CD4-positive, CD25-positive, alpha-beta regulatory T cell (primary cell): ENCODE measurements around the gene NTRK2. TPM values are rescaled to one million over a fixed set of nuclear protein-coding genes. Genes with fewer than 3 reads are reported as not detected.

Source experiments
- ATAC-seq, 2 donors: fragments of 150-1000 bp; cut with Tn5 transposase; one replicate each; pipeline ENCODE4 v1.10.0; 2021; ENCODE audit warnings: low read depth in 2 of 2, moderate number of reproducible peaks in 2 of 2, moderate library complexity in 1 of 2
- DNase-seq, 3 donors: peaks; one replicate each; pipeline versions ENCODE4 v3.0.0 to v3.0.0-alpha.2; 2012 to 2022; ENCODE audit warnings: mixed read lengths in 1 of 3
- H3K27ac ChIP-seq: one replicate; pipeline ENCODE4 v1.7.0; 2013; ENCODE audit warnings: mild to moderate bottlenecking, low read length; ENCODE audit not compliant: insufficient read depth, poor library complexity, severe bottlenecking
- H3K27me3 ChIP-seq: one replicate; pipeline ENCODE4 v1.7.0; 2013; ENCODE audit warnings: low read length; ENCODE audit not compliant: control insufficient read depth, insufficient read depth
- H3K36me3 ChIP-seq: one replicate; pipeline ENCODE4 v1.7.0; 2013; ENCODE audit warnings: mild to moderate bottlenecking, low read length, moderate library complexity; ENCODE audit not compliant: control insufficient read depth, insufficient read depth
- H3K4me1 ChIP-seq: 2 replicates; pipeline ENCODE4 v1.7.0; 2013; ENCODE audit warnings: mild to moderate bottlenecking, low read length; ENCODE audit not compliant: insufficient read depth, control insufficient read depth, poor library complexity, severe bottlenecking
- H3K4me3 ChIP-seq: one replicate; pipeline ENCODE4 v1.7.0; 2013; ENCODE audit warnings: low read depth, mild to moderate bottlenecking, low read length, moderate library complexity
- H3K9me3 ChIP-seq, 2 experiments: 1 replicate in 1 of 2; 2 replicates in 1 of 2; pipeline ENCODE4 v1.7.0; 2013; ENCODE audit warnings: low read length in 2 of 2, mild to moderate bottlenecking in 1 of 2, moderate library complexity in 1 of 2; ENCODE audit not compliant: control insufficient read depth in 2 of 2
- H3K27ac Mint-ChIP-seq, 3 donors: one replicate each; pipeline ENCODE4 v1.8.0; 2020 to 2022; ENCODE audit warnings: mild to moderate bottlenecking in 3 of 3, mixed read lengths in 3 of 3, moderate library complexity in 2 of 3
- H3K27me3 Mint-ChIP-seq: one replicate; pipeline ENCODE4 v1.8.0; 2022; ENCODE audit warnings: mild to moderate bottlenecking, mixed read lengths
- H3K36me3 Mint-ChIP-seq: one replicate; pipeline ENCODE4 v1.8.0; 2020; ENCODE audit warnings: mixed read lengths
- H3K4me1 Mint-ChIP-seq, 4 donors: one replicate each; pipeline ENCODE4 v1.8.0; 2020 to 2022; ENCODE audit warnings: mixed read lengths in 4 of 4, mild to moderate bottlenecking in 1 of 4
- H3K4me3 Mint-ChIP-seq, 4 donors: one replicate each; pipeline ENCODE4 v1.8.0; 2020 to 2022; ENCODE audit warnings: mild to moderate bottlenecking in 4 of 4, mixed read lengths in 4 of 4, moderate library complexity in 3 of 4
- H3K9me3 Mint-ChIP-seq, 7 donors: one replicate each; pipeline ENCODE4 v1.8.0; 2020 to 2022; ENCODE audit warnings: mixed read lengths in 7 of 7, mild to moderate bottlenecking in 3 of 7, moderate library complexity in 2 of 7
- polyA plus RNA-seq, 4 donors: library from polyadenylated mRNA; unstranded; fragments of 300-500 nt; fragmentation: Illumina TruSeq; gene quantifications; one replicate each; pipeline ENCODE4 v1.2.3, GENCODE V29; 2021
- total RNA-seq: library from RNA; stranded (reverse); gene quantifications from one replicate; pipeline ENCODE4 v1.2.3, GENCODE V29; 2022

Gene NTRK2
- total and polyA plus RNA-seq, 5 donors from 2014 or later: 0.02 to 0.12 TPM; not detected in 3

- Mint-ChIP-seq H3K9me3 (peaks cover 0 to 5% (median 0%) of the 10 kb centered on the region in 7 donors), H3K27ac (no peak overlapping the region), H3K4me3 (no peak overlapping the region)
These were observed 255.8 kb downstream of the NTRK2 start for GRCh38 chr9:84925225-84925872.

GRCh38 chr9:84926793-84927192 lies 257.3 kb downstream of the NTRK2 start:
- peaks cover 0 to 3% (median 0%) of the 10 kb centered on the region in 4 donors for H3K4me1 Mint-ChIP-seq
- no peaks in the 10 kb centered on the region for H3K4me1 ChIP-seq
- H3K4me3 Mint-ChIP-seq: no peak overlapping the region
- H3K27ac Mint-ChIP-seq: no peak overlapping the region
- H3K9me3 ChIP-seq: no peaks in the 10 kb centered on the region
- H3K4me3 ChIP-seq: no peak overlapping the region
- ATAC-seq (no peak), DNase-seq (no peak)
- peaks cover 0 to 5% (median 0%) of the 10 kb centered on the region in 7 donors for H3K9me3 Mint-ChIP-seq
- H3K27ac ChIP-seq: no peak overlapping the region
- no peaks in the 10 kb centered on the region for H3K36me3 ChIP-seq
- H3K27me3 Mint-ChIP-seq: peaks cover 4% of the 10 kb centered on the region
- H3K36me3 Mint-ChIP-seq: no peaks in the 10 kb centered on the region
- no peaks in the 10 kb centered on the region for H3K27me3 ChIP-seq

More at GRCh38 chr9:84925225-84925872, 255.8 kb downstream of the NTRK2 start:
- ATAC-seq (no peak), DNase-seq (no peak)
- H3K27me3 Mint-ChIP-seq: peaks cover 4% of the 10 kb centered on the region
- H3K4me1 Mint-ChIP-seq: peaks cover 0 to under 1% (median 0%) of the 10 kb centered on the region in 4 donors
- Histone ChIP-seq H3K27ac (no peak overlapping the region), H3K9me3 (no peaks in the 10 kb centered on the region), H3K27me3 (no peaks in the 10 kb centered on the region), H3K36me3 (no peaks in the 10 kb centered on the region), H3K4me1 (no peaks in the 10 kb centered on the region), H3K4me3 (no peak overlapping the region)
- no peaks in the 10 kb centered on the region for H3K36me3 Mint-ChIP-seq

DNA sequence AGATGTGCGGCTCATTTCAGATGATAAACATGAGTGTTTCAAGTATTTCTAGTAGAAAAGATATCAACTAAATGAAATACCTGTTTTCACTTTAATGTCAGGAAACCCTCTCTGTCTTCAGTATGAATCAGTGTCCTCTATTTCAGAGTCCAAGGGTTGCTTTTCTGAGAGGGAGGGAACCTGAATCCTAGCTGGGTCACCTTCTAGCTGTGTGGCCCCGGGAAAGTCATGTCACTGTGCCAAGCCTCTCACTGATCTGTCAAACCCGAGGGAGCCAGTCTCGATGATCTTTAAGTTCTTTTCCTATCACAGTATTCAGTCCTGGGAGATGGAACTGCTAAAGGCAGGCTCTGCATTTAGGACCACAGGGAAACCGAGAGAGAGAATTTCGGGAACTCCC lies 258.9 kb downstream of the NTRK2 start:
- Mint-ChIP-seq H3K4me3 (no peak overlapping the region), H3K27me3 (peaks cover 4% of the 10 kb centered on the region), H3K27ac (no peak overlapping the region), H3K36me3 (no peaks in the 10 kb centered on the region), H3K4me1 (peaks cover 0 to 3% (median 0%) of the 10 kb centered on the region in 4 donors), H3K9me3 (peaks cover 0 to 5% (median 0%) of the 10 kb centered on the region in 7 donors)
- DNase-seq (no peak), ATAC-seq (no peak)
- no peak overlapping the region for H3K27ac ChIP-seq
- H3K9me3 ChIP-seq: no peaks in the 10 kb centered on the region
- H3K4me1 ChIP-seq: no peaks in the 10 kb centered on the region
- no peaks in the 10 kb centered on the region for H3K36me3 ChIP-seq
- H3K27me3 ChIP-seq: no peaks in the 10 kb centered on the region
- H3K4me3 ChIP-seq: no peak overlapping the region

DNA sequence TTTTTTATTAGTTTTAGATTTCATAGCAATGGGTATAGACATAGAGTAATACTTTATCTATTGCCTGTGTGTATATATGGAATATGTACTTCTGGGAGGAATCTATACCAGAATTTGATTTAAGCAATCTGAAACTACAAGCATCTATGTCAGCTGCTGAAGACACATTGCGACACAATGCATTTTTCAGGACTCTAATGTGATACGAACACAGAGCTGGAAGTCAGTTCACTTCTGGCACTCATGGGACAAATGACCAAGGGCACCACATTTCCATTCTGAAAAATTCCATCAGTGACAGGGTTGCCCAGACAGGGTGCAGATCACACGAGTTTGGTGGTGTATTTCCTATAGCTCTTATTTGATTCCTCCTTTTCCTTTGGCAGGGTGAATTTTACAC lies 259.5 kb downstream of the NTRK2 start:
- Histone ChIP-seq H3K27ac (no peak overlapping the region), H3K4me3 (no peak overlapping the region), H3K27me3 (no peaks in the 10 kb centered on the region), H3K9me3 (no peaks in the 10 kb centered on the region), H3K36me3 (no peaks in the 10 kb centered on the region), H3K4me1 (no peaks in the 10 kb centered on the region)
- ATAC-seq: no peak
- H3K9me3 Mint-ChIP-seq: peaks cover 0 to 5% (median 0%) of the 10 kb centered on the region in 7 donors
- H3K27ac Mint-ChIP-seq: no peak overlapping the region
- no peak overlapping the region for H3K4me3 Mint-ChIP-seq
- peaks cover 0 to 3% (median 0%) of the 10 kb centered on the region in 4 donors for H3K4me1 Mint-ChIP-seq
- peaks cover 4% of the 10 kb centered on the region for H3K27me3 Mint-ChIP-seq
- H3K36me3 Mint-ChIP-seq: no peaks in the 10 kb centered on the region
- DNase-seq: no peak

DNA sequence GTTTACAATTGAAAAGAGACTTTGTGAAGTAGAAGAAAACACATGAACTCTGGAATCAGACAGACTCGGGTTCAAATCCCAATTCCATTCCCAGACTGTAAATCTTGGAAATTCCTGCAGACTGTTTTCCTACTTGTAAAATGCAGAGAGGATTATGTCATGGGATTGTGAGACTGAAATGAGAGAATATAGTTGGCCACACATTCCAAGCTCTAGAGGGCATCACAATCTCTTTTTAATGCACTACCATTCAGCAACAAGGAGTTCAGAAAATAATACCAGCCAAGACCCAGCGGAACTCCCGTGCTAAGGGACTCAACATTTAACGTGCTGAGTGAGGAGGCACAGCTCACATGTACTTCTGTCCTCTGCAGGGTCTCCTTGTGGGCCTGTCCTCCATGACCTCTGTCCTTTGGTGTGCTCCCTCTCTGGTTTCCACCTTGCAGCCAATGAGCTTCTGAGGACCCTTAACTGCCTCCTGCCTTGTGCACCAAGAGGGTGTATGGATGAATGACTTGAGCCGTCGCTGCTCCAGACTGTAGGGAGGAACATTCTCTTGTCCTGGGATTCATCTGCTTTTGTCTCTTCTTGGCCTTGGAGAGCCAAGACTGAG lies 263.5 kb downstream of the NTRK2 start:
- Mint-ChIP-seq H3K9me3 (peaks cover 0 to 2% (median 0%) of the 10 kb centered on the region in 7 donors), H3K36me3 (no peaks in the 10 kb centered on the region), H3K4me3 (no peak overlapping the region), H3K27ac (no peak overlapping the region), H3K27me3 (no peaks in the 10 kb centered on the region), H3K4me1 (peaks cover 0 to 3% (median 0%) of the 10 kb centered on the region in 4 donors)
- H3K27me3 ChIP-seq: no peaks in the 10 kb centered on the region
- H3K4me3 ChIP-seq: no peak overlapping the region
- H3K4me1 ChIP-seq: no peaks in the 10 kb centered on the region
- H3K36me3 ChIP-seq: no peaks in the 10 kb centered on the region
- H3K27ac ChIP-seq: no peak overlapping the region
- ATAC-seq (no peak), DNase-seq (no peak)
- H3K9me3 ChIP-seq: no peaks in the 10 kb centered on the region

DNA sequence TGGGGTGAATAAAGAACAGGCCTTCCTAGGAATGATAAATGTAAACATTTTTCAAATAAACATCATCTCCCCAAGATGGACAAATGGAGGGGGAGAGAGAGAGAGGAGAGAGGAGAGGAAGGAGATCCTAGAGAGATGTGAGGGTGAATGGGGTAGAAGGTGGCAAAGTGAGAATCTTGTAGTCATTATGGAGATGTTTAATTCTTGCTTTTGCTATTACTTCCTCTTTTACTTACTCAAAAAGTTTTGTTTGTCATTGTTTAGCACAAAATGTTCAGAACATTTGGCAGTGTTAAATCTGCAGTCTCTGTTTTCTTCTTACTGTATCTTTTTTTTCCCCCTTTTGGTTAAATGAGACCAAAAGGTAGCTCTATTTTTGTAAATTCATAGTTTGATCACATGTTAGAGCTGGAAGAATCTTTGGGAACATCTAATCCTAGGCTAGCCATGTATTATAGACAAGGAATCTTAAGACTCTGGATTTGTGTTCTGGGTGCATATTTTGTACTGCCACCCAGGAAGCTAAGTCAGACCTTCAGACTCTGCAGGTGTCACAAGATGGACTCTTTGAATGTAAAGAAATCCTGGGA lies 266.1 kb downstream of the NTRK2 start:
- no peak overlapping the region for H3K4me3 Mint-ChIP-seq
- H3K4me1 Mint-ChIP-seq: no peaks in the 10 kb centered on the region
- H3K27me3 Mint-ChIP-seq: peaks cover 6% of the 10 kb centered on the region
- H3K36me3 Mint-ChIP-seq: no peaks in the 10 kb centered on the region
- peaks cover 0 to 2% (median 0%) of the 10 kb centered on the region in 7 donors for H3K9me3 Mint-ChIP-seq
- Histone ChIP-seq H3K9me3 (no peaks in the 10 kb centered on the region), H3K4me1 (no peaks in the 10 kb centered on the region), H3K36me3 (no peaks in the 10 kb centered on the region), H3K27ac (no peak overlapping the region), H3K4me3 (no peak overlapping the region), H3K27me3 (no peaks in the 10 kb centered on the region)
- no peak overlapping the region for H3K27ac Mint-ChIP-seq
- DNase-seq (no peak), ATAC-seq (no peak)

DNA sequence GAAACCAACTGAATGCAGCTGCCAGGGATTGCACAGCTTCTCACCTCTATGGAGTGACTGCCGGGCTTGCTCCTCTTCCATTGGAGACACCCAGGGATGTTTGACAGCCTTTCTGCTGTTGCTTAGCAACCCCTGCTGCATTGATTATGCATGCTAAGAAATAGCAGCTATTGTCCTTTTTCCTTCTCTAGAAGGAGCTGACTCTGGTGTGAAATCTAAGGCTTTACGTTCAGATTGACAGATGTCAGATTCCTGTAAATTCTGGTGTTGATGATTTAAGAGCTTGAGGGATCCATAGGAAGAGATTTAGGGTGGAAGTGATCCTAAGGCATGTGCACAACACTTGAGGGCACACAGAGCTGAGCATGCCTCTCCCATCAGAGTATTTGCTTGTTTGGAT lies 267.7 kb downstream of the NTRK2 start:
- Mint-ChIP-seq H3K4me3 (no peak overlapping the region), H3K4me1 (no peaks in the 10 kb centered on the region), H3K36me3 (no peaks in the 10 kb centered on the region), H3K27ac (no peak overlapping the region), H3K27me3 (peaks cover 6% of the 10 kb centered on the region), H3K9me3 (peaks cover 0 to 4% (median 0%) of the 10 kb centered on the region in 7 donors)
- H3K4me3 ChIP-seq: no peak overlapping the region
- DNase-seq: no peak
- H3K36me3 ChIP-seq: no peaks in the 10 kb centered on the region
- no peak overlapping the region for H3K27ac ChIP-seq
- no peaks in the 10 kb centered on the region for H3K9me3 ChIP-seq
- H3K27me3 ChIP-seq: no peaks in the 10 kb centered on the region
- no peaks in the 10 kb centered on the region for H3K4me1 ChIP-seq
- no peak for ATAC-seq
